Stomach (tissue), 4 donors: ENCODE results near the gene CGN.

Source experiments
- EP300 ChIP-seq: sonication (generic); formaldehyde crosslinking; IDR thresholded peaks from one replicate; pipeline ENCODE4 v1.6.1; 2017; ENCODE audit warnings: antibody characterized with exemption
- POLR2A ChIP-seq, 4 donors: fragments of 450-650 bp; IDR thresholded peaks; one replicate each; pipeline ENCODE4 v1.6.1; 2016; ENCODE audit warnings: antibody characterized with exemption in 4 of 4, control low read depth in 2 of 4, mild to moderate bottlenecking in 1 of 4, moderate library complexity in 1 of 4
- POLR2AphosphoS5 ChIP-seq, 3 donors: sonication (generic); formaldehyde crosslinking; IDR thresholded peaks; one replicate each; pipeline ENCODE4 v1.6.1; 2016; ENCODE audit warnings: antibody characterized with exemption in 3 of 3
- TF ChIP-seq, protein P1 (sequence below), 7 experiments: fragments of 450-650 bp in 4 of 7; fragments of 200-600 bp in 3 of 7; sonication (generic) in 3 of 7; IDR thresholded peaks; one replicate each; pipeline ENCODE4 v1.5.1; 2016 to 2019; ENCODE audit warnings: antibody characterized with exemption in 7 of 7, control low read depth in 2 of 7, mild to moderate bottlenecking in 1 of 7

GRCh38 chr1:151502035-151502700, 9.0 kb upstream of the CGN start:
- TF ChIP-seq, protein P1, sequence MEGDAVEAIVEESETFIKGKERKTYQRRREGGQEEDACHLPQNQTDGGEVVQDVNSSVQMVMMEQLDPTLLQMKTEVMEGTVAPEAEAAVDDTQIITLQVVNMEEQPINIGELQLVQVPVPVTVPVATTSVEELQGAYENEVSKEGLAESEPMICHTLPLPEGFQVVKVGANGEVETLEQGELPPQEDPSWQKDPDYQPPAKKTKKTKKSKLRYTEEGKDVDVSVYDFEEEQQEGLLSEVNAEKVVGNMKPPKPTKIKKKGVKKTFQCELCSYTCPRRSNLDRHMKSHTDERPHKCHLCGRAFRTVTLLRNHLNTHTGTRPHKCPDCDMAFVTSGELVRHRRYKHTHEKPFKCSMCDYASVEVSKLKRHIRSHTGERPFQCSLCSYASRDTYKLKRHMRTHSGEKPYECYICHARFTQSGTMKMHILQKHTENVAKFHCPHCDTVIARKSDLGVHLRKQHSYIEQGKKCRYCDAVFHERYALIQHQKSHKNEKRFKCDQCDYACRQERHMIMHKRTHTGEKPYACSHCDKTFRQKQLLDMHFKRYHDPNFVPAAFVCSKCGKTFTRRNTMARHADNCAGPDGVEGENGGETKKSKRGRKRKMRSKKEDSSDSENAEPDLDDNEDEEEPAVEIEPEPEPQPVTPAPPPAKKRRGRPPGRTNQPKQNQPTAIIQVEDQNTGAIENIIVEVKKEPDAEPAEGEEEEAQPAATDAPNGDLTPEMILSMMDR (IDR thresholded peaks at IDR 0.05) = no peak
- TF ChIP-seq POLR2A (IDR thresholded peaks at IDR 0.05) (no peak), EP300 (no peak), POLR2AphosphoS5 (IDR thresholded peaks at IDR 0.05) (no peak)
